Cardiac muscle cell (in vitro differentiated cells and primary cell): ENCODE results near the gene KCP. TPM values are rescaled to one million over a fixed set of nuclear protein-coding genes. Genes with fewer than 3 reads are reported as not detected.
A peak's percentile ranks its signal among the peaks of the same experiment; 100 is the strongest.

Source experiments
- DNase-seq, 2 donors: peaks; one replicate each; pipeline versions ENCODE4 v3.0.0 to v3.0.0-alpha.2; 2010 to 2017; ENCODE audit warnings: low read depth in 1 of 2, low spot score in 1 of 2
- H3K27ac ChIP-seq: fragments of 200-600 bp; sonication (generic); 2 replicates; pipeline ENCODE4 v1.5.1; 2016
- H3K27me3 ChIP-seq: fragments of 200-600 bp; sonication (generic); 2 replicates; pipeline ENCODE4 v1.6.0; 2016; ENCODE audit warnings: control low read depth
- H3K36me3 ChIP-seq: fragments of 200-600 bp; sonication (generic); 2 replicates; pipeline ENCODE4 v1.5.1; 2016; ENCODE audit warnings: control low read depth
- H3K4me1 ChIP-seq: fragments of 200-600 bp; sonication (generic); 2 replicates; pipeline ENCODE4 v1.8.1; 2017; ENCODE audit warnings: low read depth, mild to moderate bottlenecking, mixed run types
- H3K4me3 ChIP-seq: fragments of 200-600 bp; sonication (generic); 2 replicates; pipeline ENCODE4 v1.5.1; 2016; ENCODE audit warnings: mild to moderate bottlenecking
- H3K9me3 ChIP-seq: fragments of 200-600 bp; sonication (generic); 2 replicates; pipeline ENCODE4 v1.5.1; 2017; ENCODE audit warnings: low read depth, mild to moderate bottlenecking, control low read depth
- polyA plus RNA-seq: library from polyadenylated mRNA; unstranded; fragments of >200 nt; fragmentation: Nextera tagmentation; extraction: Ambion mirVana; gene quantifications from 2 replicates; pipeline ENCODE4 v1.2.1, GENCODE V29; 2016
- total RNA-seq: library from RNA; depleted of rRNA; stranded (reverse); fragments of >200 nt; gene quantifications from 2 replicates; pipeline ENCODE4 v1.2.3, GENCODE V29; 2016
- TF ChIP-seq, protein P1 (sequence below): IDR thresholded peaks from 2 replicates; pipeline ENCODE4 v1.5.1; 2012; ENCODE audit warnings: low read depth, mild to moderate bottlenecking, low read length

The KCP gene
- total and polyA plus RNA-seq, 2 experiments from 2014 or later: 1.2 to 1.6 TPM

DNA sequence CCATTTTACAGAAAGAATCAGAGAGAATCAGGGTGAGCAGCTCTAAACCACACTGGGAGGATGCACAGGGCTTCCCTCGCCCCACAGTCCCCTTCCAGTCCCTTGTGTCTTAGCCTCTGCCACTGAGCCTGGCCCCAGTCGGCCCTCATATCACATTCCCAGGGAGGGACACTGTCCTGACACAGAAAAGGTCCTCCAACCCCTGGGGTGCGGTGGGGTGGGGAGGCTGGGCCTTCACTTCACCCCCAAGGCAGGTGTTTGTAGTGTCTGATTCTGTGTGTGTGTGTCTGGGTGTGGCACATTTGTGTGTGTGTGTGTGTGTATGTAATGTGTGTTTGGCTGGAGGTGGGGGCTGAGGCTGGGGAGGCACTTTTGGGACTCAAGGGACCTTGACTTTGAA, 1.8 kb upstream of the KCP start:
- no peak for DNase-seq
- Histone ChIP-seq H3K4me1 (no peaks in the 10 kb centered on the region), H3K36me3 (no peaks in the 10 kb centered on the region), H3K27ac (no peak overlapping the region), H3K27me3 (peaks cover 50% of the 10 kb centered on the region), H3K9me3 (no peaks in the 10 kb centered on the region), H3K4me3 (no peak overlapping the region)
- TF ChIP-seq, protein P1, sequence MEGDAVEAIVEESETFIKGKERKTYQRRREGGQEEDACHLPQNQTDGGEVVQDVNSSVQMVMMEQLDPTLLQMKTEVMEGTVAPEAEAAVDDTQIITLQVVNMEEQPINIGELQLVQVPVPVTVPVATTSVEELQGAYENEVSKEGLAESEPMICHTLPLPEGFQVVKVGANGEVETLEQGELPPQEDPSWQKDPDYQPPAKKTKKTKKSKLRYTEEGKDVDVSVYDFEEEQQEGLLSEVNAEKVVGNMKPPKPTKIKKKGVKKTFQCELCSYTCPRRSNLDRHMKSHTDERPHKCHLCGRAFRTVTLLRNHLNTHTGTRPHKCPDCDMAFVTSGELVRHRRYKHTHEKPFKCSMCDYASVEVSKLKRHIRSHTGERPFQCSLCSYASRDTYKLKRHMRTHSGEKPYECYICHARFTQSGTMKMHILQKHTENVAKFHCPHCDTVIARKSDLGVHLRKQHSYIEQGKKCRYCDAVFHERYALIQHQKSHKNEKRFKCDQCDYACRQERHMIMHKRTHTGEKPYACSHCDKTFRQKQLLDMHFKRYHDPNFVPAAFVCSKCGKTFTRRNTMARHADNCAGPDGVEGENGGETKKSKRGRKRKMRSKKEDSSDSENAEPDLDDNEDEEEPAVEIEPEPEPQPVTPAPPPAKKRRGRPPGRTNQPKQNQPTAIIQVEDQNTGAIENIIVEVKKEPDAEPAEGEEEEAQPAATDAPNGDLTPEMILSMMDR: no peak

DNA sequence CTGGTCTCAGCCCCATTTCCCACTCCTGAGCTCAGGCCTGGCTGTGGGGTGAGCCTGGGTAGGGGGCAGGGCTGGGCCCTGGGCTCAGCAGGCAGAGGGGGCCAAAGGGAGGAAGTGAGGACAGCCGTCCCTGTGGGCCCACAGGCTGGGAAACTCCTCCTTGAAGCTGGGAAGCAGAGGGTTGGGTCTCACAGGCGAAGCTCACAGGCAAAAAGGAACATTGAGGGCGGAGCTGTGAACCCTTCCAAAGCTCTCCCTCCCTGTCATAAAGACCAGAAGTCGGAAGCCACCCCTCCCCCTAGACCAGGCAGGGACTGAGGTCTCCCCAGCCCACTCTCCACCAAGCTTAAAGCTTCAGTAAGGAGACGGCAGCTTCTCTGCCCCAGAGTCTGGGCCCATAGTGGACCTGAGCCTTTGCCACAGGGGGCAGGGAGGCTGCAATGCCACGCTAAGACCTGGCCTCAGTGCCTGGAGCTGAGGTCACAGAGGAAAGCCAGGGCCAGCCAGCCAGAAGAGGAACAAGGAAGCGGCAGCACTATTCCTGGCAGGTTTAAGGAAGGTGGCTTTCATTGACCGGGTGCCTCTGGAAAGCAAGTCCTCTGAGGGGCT, 1.0 kb upstream of the KCP start:
- Histone ChIP-seq H3K4me1 (no peaks in the 10 kb centered on the region), H3K9me3 (no peaks in the 10 kb centered on the region), H3K36me3 (no peaks in the 10 kb centered on the region), H3K27me3 (peaks cover 42% of the 10 kb centered on the region), H3K27ac (no peak overlapping the region), H3K4me3 (no peak overlapping the region)
- peak; percentile 30 to 59 for DNase-seq
- TF ChIP-seq, protein P1: no peak

DNA sequence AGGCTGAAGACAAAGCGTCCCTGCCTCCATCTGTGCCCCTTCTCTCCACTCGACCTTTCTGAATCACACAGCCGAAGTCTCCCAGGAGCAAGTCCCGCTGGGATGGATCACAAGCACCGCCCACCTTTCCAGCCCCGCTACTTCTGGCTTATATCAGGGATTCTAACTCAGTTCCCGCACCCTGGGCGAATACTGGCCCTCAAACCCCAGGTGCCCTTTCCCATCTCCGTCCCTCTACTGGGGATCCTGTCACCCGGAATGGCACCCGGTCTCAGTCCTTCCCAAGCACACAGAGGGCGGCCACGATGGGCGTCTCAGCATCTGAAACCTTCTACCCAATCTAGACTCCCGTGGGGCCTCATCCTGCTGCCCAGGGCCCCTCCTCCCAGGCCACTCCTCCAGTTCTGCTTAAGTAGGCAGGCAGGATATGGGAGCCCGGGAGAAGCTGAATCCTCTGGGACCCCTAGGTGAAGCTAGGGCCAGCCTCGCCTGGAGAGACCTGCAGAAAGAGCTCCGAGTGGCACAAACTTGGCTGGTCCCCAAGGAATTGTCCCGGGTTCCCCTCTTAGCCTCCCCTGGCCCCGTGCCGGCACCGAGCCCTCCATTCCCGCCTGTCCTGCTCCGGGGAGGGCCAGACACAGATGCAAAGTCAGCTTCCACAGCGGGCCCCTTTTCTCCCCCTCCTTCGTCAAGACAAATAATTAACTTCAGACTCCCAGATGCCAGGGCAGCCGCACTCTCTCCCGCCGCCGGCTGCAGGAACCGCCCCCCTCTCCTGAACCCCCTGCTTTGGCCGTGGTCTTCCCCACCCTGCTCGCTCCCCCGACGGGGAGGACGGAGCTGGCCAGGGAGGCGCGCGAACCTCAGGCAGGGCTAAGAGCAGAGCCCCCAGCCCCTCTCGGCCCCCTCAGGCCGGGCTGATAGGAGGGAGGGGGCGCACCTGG, 612 bp downstream of the KCP start:
- Histone ChIP-seq H3K4me3 (no peak overlapping the region), H3K27me3 (peaks cover 26% of the 10 kb centered on the region)
- TF ChIP-seq, protein P1: no peak

DNA sequence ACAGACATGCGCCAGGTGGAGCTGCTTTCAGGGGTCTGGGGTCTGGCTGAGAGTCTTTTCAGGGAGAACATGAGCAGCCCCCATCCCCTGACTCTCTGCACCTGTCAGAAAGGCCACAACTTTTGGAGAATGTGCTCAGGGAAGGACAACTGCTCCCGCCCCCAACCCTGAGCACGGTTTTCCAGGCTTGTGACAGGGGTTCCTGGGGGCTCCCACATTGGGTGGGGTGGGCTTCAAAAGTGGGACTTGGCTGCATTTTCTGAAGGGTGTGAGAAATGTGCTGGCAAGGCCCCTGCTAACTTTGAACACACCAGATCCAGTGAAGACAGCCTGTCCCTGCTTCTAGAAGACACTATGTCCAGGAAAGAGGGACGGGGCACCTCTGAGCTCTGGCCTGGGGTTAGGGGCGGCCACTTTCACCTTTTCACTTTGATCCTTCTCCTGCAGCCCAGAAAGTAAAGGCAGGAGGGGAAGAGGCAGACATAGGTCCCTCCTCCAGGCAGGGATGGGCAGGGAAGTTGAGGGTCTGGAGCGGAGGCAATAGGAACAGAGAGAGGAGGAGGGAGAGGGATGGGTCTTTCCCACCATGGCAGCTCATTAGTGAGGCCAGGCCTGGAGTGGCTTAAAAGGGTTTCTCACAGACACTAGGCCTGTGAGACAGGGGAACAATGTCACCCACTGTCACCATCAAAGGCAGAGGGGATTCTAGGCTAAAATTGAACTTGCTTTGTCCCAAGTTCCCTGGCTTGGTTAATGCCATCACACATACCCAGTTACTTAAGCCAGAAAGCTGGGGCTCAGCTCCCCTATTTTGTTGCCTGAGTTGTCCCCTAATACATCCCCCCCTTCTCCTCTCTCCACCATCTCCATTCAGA, 1.5 kb downstream of the KCP start:
- no peak overlapping the region for H3K4me3 ChIP-seq
- H3K4me1 ChIP-seq: no peaks in the 10 kb centered on the region
- no peaks in the 10 kb centered on the region for H3K36me3 ChIP-seq
- no peak for DNase-seq
- TF ChIP-seq, protein P1: no peak
- H3K27me3 ChIP-seq: peaks cover 17% of the 10 kb centered on the region
- H3K27ac ChIP-seq: no peak overlapping the region
- no peaks in the 10 kb centered on the region for H3K9me3 ChIP-seq

More for the DNA sequence above, 612 bp downstream of the KCP start:
- Histone ChIP-seq H3K27ac (no peak overlapping the region), H3K9me3 (no peaks in the 10 kb centered on the region), H3K36me3 (no peaks in the 10 kb centered on the region), H3K4me1 (no peaks in the 10 kb centered on the region)
- DNase-seq: peak in 1 of 2 donors; percentile 69
